DMS53 (cell line): ENCODE measurements around the gene LIMD2.

ENCODE experiments used
- DNase-seq: peaks from one replicate; lab custom pipeline; 2025; lab: John Stamatoyannopoulos, UW

The LIMD2 gene

GRCh38 chr17:63681530-63681929 is 18.4 kb downstream of the LIMD2 start:
- no peak for DNase-seq

- DNase-seq, result no peak
Observed at GRCh38 chr17:63680700-63681099, 19.2 kb downstream of the LIMD2 start.

GRCh38 chr17:63679214-63679613 is 20.7 kb downstream of the LIMD2 start:
- no peak for DNase-seq

- no peak for DNase-seq
Observed at GRCh38 chr17:63676584-63676983, 23.3 kb downstream of the LIMD2 start.

DNA sequence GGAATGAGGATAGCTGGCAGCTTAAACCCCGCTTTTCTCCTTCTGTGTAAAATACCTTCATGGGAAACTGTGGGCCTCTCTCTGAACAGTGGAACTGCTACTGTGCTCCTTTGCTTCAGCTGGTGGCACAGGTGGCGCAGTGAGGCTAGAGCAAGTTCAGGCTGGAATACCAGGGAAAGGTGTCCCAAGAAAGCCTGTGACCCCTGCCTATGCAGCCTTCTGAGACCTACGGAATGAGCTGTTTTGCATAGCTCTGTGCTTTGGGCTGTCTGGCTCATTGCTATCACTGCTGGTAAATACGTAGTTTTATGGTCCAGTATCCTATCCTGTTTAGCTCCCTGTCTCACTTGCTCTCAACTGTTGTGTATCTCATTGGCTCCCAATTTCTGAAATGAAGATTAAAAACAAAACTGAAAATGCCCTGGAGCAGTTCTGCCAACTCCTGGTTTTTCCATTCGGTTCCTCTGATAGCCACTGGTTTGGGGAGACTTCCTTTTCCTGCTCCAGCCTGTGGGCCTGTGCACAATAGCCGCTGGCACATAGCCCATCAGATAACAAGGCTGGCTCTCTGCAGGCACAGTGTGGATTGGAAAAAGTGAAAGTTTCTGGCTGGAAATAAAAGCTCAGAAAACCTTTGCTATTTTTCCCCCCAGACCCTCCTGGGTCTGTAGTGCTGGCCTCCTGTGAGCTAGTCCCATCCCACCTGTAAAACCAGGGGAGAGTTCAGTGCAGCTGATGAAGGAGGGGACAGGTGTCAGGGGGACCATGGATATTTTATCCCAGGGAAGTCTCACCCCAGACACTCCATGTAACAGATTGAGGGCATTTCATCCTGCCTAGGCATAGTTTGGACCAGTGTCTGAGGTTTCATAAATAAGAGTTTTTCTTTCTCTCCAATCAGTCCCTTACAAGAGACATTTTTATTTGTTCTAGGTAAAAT is 24.0 kb downstream of the LIMD2 start:
- peak; percentile 47 for DNase-seq

DNA sequence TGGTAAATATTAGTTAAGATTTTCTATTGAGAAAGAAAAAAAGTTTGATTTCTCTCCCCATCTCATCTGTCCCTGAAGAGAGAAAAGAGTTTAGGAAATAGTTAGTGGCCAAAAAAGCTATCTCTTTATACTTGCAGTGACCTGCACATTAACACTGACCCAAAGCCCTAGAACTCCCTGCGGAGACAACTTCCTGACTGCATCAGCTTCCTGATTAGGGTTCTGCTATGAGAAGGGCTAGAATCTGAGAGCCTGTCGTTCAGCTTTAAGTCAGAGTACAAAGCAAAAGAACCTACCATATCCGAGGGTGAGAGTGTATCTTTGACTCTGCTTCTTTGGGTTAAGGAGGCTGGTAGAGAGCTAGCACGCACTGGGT is 24.7 kb downstream of the LIMD2 start:
- DNase-seq, result no peak

DNA sequence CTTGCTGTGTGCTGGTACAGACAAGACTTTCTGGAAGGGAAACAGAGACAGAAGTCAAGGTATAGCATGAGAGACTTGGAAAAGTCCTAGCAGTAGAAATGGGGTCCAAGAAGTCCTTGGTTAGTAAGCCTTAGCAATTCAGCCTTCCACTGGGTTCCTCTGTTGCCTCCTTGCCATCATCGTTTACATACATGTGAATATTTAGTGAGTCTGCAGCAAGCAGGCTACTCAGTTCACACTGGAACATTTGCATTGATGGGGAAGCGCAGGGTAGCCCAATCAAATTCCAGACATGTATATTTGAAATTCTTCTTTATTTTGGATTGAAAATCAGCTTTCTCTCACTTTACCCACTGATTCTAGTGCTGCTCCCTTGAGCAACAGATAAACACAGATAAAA is 27.1 kb downstream of the LIMD2 start:
- no peak for DNase-seq

GRCh38 chr17:63665527-63666214 is 34.3 kb downstream of the LIMD2 start:
- no peak for DNase-seq

- no peak for DNase-seq
Observed at GRCh38 chr17:63659850-63660249, 40.1 kb downstream of the LIMD2 start.

DNA sequence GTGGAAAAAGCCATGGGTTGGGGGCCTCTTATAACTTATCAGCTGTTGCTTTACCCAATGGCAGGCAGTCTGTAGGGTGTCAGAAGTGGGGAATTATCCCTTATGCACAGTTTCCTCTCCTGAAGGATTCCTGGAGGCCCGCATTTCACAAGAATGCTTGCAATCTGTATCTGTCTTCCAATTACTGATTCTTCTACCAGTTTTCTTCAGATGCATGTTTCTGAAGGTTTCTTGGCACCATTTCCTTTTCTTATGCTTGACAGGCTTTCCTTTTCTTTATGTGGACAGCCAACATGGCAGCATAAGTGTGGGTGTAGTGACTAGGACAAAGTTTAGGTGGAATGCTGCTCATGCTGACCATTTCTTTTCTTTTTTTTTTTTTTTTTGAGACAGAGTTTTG is 41.6 kb downstream of the LIMD2 start:
- no peak for DNase-seq

GRCh38 chr17:63657786-63658185 is 42.1 kb downstream of the LIMD2 start:
- no peak for DNase-seq

- no peak for DNase-seq
Observed at GRCh38 chr17:63653050-63653449, 46.9 kb downstream of the LIMD2 start.

DNA sequence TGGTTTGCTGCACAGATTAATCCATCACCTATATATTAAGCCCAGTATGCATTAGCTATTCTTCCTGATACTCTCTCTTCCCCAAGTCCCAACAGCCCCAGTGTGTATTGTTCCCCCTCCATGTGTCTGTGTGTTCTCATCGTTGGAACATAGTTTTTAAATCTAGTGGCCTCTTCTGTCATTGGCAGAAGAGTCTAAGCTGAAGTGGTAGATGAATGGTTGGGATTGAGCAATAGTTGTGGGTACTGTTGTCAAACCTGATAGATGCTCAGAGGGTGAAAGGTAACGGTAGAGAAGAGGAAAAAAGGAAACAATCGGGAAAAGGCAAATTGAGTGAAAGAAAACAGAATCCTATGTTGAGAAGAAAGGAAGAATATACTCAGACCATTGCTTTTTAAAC is 47.8 kb downstream of the LIMD2 start:
- no peak for DNase-seq

- no peak for DNase-seq
Observed at GRCh38 chr17:63649813-63650212, 50.1 kb downstream of the LIMD2 start.

GRCh38 chr17:63647936-63648335 is 52.0 kb downstream of the LIMD2 start:
- no peak for DNase-seq

- no peak for DNase-seq
Observed at GRCh38 chr17:63647065-63647725, 52.7 kb downstream of the LIMD2 start.

- DNase-seq, result no peak
Observed at GRCh38 chr17:63646488-63646806, 53.5 kb downstream of the LIMD2 start.
